Measurements from ENCODE around the gene ANK2.

DNA sequence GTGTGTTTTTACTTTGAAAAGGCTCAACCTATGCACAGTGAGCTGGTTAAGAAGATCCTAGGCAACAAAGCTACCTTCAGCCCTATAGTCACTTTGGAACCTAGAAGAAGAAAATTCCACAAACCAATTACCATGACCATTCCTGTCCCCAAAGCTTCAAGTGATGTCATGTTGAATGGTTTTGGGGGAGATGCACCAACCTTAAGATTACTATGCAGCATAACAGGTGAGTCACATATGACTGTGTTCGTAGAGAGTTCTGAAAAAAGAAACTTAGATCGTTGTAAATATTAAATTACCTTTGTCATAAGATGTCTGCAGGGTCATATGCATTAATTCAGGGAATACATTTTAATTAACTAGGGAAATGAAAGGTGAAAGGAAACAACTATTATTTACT lies 287.1 kb downstream of the ANK2 start:
- TF ChIP-seq POLR2AphosphoS5 (IDR thresholded peaks at IDR 0.05): no peak
- TF ChIP-seq POLR2A (IDR thresholded peaks at IDR 0.05): no peak

All from upper lobe of left lung (tissue), 4 donors.